Sigmoid colon (tissue), 4 donors: ENCODE results near the gene ZNF446.

Experiments
- EP300 ChIP-seq, 4 donors: sonication (generic); formaldehyde crosslinking; IDR thresholded peaks; one replicate each; pipeline ENCODE4 v1.6.1; 2017; ENCODE audit warnings: antibody characterized with exemption in 4 of 4
- POLR2A ChIP-seq, 2 donors: fragments of 450-650 bp; IDR thresholded peaks; one replicate each; pipeline ENCODE4 v1.6.1; 2016; ENCODE audit warnings: antibody characterized with exemption in 2 of 2, mild to moderate bottlenecking in 2 of 2, moderate library complexity in 2 of 2
- POLR2AphosphoS5 ChIP-seq, 4 donors: sonication (generic); formaldehyde crosslinking; IDR thresholded peaks; one replicate each; pipeline ENCODE4 v1.6.1; 2017; ENCODE audit warnings: antibody characterized with exemption in 4 of 4
- TF ChIP-seq, protein P1 (sequence below), 4 experiments: fragments of 450-650 bp in 3 of 4; fragments of 200-600 bp in 1 of 4; IDR thresholded peaks; one replicate each; pipeline ENCODE4 v1.5.1; 2016 to 2019; ENCODE audit warnings: antibody characterized with exemption in 4 of 4, mild to moderate bottlenecking in 3 of 4, moderate library complexity in 2 of 4

DNA sequence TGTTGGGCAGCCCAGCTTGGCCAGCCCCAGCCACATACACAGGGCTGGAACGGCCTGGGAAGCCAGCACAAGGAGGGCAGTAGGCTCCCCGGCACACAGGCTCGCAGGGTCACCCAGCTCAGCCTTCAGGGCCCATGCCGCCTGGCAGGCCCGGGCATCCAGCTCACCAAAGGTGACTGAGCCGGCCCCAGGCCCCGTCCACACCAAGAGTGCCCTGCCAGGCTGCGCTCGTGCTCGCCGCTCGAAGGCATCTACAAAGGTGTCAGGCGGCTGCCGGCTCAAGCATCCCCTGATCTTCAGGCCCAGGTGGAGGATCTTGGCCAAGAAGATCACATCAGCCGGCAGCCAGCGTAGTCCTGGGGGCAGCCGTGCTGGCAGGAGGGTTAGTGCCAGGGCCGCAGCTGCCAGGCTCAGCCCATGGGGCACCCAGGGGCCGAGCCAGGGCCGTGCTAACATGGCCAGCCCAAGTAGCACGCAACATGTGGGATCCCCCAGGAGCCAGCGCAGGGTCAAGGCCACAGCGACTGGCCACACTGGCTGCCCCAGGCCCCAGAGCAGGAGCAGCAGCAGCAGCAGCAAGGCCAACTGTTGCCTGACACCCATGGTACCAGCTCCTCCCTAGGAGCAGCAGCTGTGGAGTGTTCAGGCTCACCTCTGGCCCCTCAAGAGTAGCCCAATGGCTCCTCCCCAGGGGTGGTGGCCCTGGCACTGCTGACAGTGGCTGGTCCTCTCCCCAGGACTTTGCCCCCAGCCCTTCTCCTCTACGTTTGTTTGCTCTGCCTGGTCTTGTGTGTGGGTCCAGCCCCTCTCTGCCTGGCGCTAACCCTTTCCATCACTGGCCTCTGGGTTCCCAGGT is 35.4 kb downstream of the ZNF446 start, which contains the start of gene SLC27A5:
- TF ChIP-seq POLR2A (IDR thresholded peaks at IDR 0.05) (no peak), EP300 (IDR thresholded peaks at IDR 0.05) (no peak), POLR2AphosphoS5 (IDR thresholded peaks at IDR 0.05) (peak in 1 of 4 donors; percentile 9)
- TF ChIP-seq, protein P1, sequence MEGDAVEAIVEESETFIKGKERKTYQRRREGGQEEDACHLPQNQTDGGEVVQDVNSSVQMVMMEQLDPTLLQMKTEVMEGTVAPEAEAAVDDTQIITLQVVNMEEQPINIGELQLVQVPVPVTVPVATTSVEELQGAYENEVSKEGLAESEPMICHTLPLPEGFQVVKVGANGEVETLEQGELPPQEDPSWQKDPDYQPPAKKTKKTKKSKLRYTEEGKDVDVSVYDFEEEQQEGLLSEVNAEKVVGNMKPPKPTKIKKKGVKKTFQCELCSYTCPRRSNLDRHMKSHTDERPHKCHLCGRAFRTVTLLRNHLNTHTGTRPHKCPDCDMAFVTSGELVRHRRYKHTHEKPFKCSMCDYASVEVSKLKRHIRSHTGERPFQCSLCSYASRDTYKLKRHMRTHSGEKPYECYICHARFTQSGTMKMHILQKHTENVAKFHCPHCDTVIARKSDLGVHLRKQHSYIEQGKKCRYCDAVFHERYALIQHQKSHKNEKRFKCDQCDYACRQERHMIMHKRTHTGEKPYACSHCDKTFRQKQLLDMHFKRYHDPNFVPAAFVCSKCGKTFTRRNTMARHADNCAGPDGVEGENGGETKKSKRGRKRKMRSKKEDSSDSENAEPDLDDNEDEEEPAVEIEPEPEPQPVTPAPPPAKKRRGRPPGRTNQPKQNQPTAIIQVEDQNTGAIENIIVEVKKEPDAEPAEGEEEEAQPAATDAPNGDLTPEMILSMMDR (IDR thresholded peaks at IDR 0.05), result no peak
